ENCODE results near the gene LAMA2.

- TF ChIP-seq FOXK2 (IDR thresholded peaks at IDR 0.05) (no peak), ELF4 (IDR thresholded peaks at IDR 0.05) (no peak), SP1 (IDR thresholded peaks at IDR 0.05) (no peak), ARNT (IDR thresholded peaks at IDR 0.05) (no peak), BHLHE40 (IDR thresholded peaks at IDR 0.05; ENCODE audit: borderline replicate concordance) (no peak), SUZ12 (IDR thresholded peaks at IDR 0.05) (no peak), TARDBP (IDR thresholded peaks at IDR 0.05) (no peak), FOXA1 (IDR thresholded peaks at IDR 0.05) (no peak), FOXM1 (IDR thresholded peaks at IDR 0.05; ENCODE audit: borderline replicate concordance) (no peak), HDGF (IDR thresholded peaks at IDR 0.05; ENCODE audit: borderline replicate concordance) (no peak), PKNOX1 (IDR thresholded peaks at IDR 0.05) (no peak), CTBP1 (IDR thresholded peaks at IDR 0.05; ENCODE audit: borderline replicate concordance) (no peak)
These were observed 508.0 kb downstream of the LAMA2 start for GRCh38 chr6:129390900-129391299.
